HG02588 (cell line): ENCODE data around the gene CDH15.

Experiments used
- ATAC-seq: cut with Tn5 transposase; IDR thresholded peaks from one replicate; pipeline ENCODE4 v1.9.1; 2021; ENCODE audit warnings: mild to moderate bottlenecking, moderate library complexity; ENCODE audit not compliant: unreplicated experiment

Gene CDH15

DNA sequence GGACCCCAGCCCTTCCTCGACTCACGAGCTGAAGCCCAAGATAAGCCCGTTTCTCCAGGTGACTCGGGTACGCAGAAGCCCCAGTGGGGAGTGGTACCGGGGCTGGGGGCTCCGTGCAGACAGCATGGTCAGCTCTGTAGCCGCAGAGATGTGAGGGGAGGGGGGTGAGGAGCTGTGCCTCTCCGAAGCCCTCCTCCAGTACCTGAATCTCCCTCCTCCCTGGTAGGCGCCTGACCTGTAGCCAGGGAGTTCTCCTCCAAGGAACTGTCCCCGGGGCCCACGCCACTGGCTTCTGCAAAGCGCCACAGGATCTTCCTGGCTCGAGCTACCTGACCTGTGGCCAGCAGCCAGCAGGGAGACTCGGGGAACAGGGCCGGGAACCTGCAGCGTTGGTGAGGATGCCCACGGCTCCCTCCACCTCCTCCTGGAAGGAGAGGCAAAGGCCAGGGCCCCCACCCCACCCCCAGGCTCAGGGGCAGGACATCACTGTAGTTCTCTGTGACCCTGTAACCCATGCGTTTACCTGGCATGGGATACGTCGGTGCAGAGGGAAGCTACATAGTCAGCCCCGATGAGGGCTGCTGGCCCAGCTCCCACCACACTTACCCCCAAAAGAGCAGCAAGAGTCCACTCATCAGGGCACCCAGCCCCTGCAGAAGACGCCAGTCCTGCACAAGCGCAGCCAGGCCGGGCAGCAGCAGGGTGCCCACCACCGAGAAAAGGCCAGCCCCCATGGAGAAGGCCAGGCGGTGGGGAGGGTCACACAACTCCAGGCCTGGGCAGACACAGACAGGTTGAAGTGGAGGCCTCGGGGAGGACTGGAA, 27.1 kb downstream of the CDH15 start:
- ATAC-seq: no peak

DNA sequence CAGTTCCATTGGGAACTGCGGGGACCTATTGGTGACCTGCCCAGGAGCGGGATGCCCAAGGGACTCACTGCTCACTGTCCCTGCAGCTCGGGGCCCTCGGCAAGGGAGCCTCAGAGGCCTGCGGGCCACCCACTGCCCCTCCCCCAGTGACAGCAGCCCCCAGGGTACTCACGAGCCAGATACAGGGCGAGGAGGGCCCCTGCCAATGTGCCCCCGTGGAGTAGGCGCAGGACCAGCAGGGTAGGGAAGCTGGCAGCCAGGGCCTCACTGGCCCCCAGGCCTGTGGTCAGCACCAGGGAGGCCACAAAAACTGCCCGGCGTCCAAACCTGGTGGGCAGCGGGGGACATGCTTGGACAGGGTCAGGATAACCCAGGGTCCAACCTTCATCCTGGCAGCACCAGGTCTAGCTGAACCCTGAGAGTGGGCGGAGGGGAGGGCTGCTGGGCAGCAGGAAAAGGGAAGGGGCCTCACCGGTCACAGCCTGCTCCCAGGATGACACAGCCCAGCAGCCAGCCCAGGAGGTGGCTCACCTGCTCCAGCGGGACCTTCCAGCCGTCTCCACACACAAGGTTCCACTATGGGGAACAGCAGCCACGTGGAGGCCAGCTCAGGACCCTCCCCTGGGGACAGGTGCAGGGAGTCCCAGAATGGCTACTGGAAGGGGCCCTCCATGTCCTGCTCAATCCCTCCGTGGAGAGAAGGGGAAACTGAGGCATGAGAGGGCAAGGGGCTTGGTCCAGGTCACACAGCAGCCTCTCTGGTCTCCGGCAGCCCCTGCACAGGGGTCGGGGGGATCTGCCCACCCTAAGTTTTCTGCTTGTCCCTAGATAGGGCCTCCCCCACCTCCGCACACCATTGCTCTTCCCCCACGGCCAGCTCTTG, 27.9 kb downstream of the CDH15 start:
- no peak for ATAC-seq

DNA sequence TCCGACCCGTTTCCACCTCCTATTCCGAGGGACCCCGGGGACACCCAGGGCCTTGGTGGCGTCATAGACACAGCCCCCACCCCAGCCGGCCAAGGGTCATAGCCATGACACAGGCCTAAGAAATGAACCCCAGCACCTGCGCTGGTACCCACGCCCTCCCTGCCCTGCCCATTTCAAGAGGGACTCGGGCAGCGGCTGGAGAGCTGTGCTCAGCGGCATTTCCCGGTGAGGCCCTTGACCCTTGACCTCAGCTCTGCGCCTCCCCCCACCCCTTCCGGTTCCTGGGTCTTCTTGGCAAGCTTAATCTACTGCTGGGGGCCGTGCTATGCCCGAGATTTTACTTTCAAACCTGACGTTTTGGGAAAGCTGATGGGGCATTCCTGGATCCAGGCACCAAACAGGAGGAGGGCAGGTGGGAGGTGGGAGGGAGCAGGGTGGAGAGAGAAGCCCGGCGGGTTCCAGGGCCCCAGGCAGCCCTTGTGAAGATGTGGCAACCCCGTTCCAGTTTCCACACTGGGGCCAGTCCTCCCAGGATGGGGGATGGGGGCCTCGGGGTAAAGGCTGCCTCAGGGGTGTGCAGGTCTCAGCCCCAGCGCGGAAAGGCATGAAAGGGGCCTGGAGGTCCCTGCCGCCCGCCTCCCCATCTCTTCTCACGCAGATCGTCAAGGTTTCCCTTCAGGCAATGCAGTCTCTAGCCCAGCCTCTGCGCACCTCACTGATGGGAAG, 28.7 kb downstream of the CDH15 start, which contains the start of gene SLC22A31:
Gene SLC22A31, minus strand, starts transcription at position 414 of the 726 bp plus-strand sequence. Its CDS starts 36 bp downstream, at position 378.
- ATAC-seq: no peak

DNA sequence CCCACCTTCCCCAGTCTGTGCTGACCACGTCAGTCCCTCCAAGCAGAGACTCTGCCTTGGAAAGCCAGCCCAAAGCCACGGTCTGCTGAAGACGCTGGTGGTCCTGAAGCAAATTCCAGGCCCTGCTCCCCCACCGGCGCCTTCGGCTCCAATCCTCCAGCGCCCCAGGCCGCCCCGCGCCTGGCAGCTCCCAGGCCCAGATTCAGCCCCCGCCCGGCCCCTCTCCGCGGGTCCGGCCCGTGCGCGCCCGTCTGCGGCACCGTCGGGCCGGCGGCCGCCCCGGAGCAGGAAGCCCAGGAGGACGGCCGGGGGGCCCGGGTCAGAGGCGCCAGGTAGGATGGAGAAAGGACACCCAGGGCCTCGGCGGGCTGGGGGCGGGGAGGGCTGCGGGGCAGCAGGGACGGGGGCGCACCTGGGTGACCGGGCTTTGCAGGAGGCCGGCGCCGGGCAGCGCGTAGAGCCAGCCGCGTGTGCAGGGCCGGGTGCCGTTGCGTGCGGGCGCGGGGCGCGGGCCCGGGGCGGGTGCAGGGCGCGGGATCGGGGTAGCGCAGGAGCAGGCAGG, 29.4 kb downstream of the CDH15 start:
- ATAC-seq: no peak

DNA sequence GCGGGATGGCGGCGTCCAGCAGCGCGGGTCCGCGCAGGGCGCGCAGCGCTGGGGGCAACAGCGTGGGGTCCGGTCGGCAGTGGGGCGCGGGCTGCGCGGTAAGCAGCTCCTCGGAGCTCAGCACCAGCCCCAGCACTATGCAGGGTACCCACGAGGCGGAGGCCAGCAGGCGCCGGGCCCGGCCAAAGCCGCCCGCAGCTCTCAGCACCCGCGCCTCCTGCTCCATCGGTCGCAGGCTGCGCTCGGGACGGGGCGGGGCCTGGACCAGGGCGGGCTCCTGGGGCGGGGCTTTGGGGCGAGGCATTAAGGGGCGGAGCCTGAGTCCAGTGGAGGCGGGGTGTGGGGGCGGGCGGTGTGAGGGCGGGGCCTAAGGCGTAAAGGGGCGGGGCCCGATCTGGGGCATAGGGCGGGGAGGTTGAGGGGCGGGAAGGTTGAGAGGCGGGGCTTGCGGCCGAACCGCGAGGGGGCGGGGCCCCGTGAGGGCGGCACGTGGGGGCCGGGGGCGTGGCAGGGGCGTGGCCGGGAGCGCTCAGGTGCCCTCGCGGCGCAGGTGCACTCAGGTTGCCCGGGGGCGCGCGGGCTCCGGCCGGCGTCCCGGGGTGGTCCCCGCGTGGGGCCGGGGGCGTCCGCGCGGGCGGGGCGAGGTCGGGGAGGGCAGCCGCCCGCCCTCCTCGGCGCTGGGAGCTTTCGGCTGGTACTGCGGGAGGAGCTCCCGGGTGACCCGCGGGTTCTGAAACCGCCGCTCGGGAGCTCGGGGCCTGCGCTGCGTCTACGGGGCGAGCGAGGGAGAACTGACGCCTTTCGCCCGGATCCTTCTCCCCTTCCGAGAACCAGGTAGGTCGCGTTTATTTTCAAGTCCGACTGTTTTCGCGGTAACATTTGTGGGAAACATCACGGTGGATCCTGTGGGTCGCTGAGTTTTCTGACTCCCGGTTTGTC, 30.2 kb downstream of the CDH15 start:
- ATAC-seq: no peak

DNA sequence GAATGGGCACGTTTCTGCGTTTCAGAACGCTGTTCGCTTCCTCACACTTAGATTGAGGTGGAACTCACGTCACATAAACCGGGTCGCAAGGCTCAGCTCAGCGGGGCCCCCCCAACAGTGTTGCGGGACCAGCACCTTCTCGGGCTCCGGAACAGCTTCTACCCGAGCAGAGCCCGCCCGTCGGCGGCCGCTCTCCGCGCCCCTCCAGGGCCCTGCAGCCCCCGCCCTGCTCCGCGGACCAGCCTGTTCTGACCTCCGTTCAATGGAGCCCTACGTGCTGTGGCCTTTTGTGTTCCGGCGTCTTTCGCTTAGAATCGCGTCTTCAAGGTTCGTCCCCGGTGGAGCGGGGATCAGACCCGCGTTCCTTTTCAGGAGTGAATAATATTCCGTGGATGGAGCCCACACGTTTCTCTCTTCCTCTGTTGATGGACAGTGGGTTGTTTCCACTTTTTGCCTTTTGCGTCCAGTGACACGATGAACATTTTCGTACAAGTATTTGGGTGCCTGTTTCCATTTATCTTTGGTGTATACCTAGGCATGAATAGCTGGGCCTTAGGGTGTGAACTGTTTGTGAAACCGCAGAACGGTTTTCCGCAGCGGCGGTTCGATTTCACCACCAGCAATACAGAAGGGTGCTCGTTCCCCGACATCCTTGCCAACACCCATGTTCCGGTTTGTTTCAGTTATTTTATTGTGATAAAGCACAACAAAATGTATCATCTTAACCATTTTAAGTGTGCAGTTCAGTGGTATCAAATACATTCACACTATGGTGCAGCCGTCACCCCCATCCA, 31.1 kb downstream of the CDH15 start:
- ATAC-seq: no peak

DNA sequence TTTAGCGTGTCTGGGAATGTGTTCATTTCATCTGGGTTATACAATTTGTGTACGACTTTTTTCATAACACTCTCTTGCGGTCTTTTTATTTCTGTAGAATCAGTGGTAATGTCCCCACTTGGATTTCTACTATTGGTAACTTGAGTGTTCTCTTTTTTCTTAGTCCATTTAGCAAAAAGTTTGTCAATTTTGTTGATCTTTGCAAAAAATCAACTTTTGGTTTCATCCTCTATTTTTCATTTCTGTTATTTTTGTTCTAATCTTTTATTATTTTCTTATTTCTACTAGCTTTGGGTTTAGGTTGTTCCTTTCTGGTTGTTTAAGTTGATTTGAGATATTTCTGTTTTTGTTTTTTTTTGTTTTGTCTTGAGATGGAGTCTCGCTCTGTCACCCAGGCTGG, 36.4 kb downstream of the CDH15 start:
- no peak for ATAC-seq

DNA sequence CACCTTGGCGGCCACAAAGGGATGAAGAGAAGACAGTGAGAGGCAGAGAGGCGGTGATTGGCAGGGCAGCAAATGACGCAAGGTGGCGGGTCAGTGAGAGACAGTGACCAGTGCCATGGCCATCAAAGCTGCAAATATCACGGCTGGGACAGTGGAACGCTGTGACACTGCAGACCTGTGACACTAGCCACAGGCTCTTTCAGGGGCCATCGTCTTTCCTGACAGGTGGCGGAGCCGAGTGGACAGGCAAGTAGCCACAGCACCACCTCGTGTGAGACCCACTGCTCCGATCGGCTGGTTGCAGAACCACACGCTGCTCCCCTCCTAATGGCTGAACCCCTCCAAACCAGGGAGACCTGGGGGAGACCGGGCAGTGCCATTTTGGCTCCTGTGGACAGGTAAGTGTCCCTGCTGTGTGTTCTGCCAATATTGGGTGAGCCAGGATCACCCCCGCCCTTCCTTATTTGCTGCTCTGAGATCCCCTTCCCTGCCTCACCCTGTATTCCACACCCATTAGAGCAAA, 38.0 kb downstream of the CDH15 start:
- no peak for ATAC-seq

DNA sequence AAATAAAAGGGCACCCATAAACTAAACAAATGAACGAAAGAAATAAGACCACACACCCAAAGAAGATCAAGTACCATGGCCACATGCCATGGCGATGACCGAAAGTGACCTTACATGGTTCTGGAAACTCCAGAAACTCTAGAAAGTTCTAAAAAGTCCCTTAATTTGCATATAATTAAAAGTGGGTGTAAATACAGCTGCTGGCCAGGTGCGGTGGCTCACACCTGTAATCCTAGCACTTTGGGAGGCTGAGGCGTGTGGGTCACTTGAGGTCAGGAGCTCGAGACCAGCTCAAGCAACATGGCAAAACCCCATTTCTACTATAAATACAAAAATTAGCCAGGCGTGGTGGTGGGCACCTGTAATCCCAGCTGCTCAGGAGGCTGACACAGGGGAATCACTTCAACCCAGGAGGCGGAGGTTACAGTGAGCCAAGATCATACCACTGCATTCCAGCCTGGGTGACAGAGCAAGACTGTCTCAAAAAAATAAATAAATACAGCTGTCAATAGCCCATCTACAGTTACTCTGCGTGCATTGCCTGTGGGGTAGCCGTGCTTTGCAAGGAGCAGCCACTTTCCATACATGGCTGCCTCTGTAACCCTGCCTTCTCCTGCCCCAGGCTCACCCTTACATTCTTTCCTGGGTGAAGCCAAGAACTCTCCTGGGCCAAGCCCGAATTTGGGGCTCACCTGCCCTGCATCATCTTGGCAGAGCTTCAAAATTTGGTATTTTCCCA, 38.8 kb downstream of the CDH15 start:
- ATAC-seq: no peak

DNA sequence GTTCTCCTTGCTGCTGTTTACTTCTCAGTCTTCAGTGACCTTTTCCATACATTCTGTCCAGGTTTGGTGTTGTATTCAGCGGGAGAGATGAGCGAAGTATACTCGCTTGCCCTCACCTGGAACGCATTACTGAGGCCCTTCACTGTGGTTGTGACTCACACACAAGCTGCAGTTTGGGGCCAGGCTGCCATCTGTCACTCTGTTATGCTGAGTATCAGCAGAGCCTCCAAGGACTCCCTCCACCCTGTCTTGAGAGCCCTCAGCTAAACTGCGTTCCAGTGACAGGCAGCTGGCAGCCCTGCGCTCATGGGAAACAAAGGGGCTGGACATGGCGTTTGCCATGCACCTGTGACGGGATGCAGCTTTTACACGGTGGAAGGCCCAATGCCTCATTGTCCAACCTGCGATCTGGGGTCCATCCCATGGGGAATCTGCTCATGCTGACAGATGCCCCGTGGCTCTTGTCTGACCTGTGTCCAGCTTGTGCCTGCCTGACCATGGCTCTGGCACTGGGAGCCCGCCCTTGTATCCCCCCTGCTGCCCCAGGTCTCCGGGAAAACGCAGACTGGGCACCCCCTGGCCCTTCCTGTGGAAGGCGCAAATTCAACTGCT, 39.5 kb downstream of the CDH15 start:
- ATAC-seq: no peak

DNA sequence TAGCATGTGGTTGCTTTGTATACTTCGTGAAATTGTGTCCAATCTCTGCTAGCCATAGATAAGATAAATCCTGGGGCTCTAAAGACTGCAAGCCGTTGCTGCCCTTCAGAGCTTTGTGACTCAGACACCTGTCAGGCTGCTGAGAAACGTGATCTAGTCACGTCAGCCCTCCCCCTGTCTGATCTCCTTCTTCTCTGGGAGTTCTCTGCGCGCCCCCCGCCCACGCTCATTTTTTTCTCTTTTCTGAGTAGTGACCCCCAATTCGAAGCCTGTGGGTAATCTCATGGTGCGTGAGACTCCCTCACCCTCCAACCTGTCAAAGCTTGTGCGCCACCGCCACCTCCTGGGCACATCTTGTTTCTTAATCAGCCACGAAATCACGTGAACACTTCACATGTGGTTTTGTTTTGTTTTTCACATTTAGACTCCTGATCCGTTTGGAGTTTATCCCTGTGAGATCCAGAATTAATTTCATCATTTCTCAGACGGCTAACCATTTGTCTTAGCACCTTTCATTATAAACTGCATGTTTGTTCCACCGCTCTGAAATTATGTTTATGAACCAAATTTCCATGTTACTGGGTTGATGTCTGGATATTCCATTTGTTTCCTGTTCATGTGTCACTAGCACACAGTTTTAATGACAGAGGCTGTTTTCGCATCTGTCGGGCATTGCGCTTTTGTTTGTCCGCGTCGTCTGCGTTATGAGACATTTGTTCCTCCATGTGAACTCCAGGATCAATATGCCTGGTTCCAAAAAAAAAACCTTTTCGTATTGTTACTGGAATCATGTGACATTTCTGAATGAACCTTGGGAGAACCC, 45.0 kb downstream of the CDH15 start:
- no peak for ATAC-seq

DNA sequence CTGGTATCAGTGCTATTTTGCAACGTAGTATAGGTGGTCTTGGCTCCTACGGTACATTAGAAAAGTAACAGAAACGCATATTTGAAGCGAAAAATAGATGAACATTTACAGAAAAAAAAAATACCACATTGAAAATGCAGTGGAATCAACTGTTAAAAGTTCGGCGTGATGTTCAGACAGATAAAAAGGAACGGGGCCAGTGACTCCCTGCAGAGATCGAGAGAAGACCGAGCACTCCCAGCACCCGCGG, 45.5 kb downstream of the CDH15 start:
- ATAC-seq: no peak

DNA sequence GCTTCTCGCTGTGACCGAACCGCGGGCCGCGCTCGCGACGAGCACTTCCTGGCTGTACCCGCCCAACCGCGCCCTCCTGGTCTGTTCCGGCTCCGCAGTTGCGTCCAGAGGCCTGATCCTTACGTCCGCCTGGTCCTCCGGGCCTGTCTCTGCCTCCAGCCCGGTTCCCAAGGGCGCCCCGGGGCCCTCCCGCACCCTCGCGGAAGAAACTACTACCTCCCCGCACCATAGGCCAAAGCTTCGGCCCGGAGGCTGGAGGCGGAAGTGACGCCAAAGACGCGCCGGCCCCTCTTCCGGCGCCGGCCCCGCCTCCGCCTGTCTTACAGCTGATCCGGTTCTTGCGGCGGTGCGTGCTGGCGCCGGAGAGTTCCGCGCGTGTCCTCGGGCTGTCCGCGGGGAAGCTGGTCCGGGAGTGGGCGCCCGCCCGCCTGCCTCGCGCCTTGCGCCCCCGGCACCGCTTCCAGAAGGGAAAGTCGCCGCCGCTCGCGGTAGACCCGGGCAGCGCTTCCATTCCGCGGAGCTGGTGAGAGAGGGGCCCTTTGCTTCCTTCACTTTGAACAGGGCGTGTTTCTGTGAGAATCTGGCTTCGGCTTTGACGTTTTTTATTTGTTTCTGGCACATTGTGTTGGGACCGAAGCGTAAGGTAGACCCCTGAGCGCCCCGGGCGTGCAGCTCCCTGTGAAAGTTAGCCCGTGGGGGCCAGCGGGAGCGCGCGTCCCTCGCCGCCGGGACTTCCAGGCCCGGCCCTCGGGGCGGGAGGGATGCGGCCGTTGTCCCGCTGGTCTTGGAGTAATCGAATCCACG, 46.0 kb downstream of the CDH15 start, which contains the start of gene ZNF778:
Gene ZNF778, plus strand, starts transcription at position 316 of the 804 bp plus-strand sequence. CDS start 3,425 bp downstream, outside the sequence.
- peak; percentile 82 for ATAC-seq

DNA sequence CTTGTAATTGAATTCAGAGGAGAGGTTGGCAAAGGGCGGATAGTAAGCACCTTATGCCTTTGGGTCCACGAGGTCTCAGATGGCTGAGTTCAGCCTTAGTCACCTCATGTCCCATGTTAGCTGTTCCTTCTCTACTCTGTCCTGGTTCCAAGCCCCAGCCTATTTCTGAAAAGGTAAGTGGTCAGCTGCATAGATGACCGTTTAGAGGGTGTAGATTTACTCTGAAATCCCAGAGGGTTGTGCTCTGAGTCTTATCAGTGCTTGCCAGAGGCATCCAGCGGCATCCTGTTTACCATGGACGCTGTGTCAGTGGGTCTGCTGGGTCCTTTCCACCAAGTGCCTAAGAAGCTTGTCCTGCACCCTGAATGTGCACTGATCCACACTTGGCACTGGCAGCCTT, 47.8 kb downstream of the CDH15 start:
- no peak for ATAC-seq

DNA sequence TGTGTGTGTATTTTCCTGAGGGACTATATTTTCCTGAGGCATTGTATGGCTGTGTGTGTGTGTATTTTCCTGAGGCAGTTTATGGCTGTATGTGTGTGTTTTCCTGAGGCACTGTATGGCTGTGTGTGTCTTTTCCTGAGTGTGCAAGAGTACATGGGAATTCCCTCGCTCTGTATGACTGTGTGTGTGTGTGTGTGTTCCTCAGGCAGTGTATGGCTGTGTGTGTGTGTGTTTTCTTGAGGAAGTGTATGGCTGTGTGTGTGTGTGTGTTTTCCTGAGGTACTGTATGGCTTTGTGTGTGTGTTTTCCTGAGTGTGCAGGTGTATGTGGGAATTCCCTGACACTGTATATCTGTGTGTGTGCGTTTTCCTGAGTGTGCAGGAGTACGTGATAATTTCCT, 50.1 kb downstream of the CDH15 start:
- ATAC-seq: no peak

DNA sequence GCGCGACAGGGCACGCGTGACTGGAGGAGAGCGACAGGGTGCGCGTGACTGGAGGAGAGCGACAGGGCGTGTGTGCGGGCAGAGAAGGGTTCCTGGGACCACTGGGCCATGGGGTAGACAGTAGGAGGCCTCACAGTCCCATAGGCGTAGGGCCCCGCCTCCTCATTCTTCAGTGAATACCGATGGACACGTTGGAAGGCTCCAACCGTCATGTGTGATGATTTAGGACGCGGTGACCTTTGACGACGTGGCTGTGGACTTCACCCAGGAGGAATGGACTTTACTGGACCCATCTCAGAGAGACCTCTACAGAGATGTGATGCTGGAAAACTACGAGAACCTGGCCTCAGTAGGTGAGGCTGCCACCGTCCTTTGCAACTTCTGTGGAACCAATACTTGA, 51.4 kb downstream of the CDH15 start:
- ATAC-seq: no peak
